Smooth muscle cell of the brain vasculature (primary cell): Measurements from ENCODE around the gene LITAF.
"Not testable (repeated sequence)": the region's sequence is repeated elsewhere in the genome, so short reads cannot be mapped to it uniquely, and the experiment has no call there.

Source experiments
- DNase-seq: peaks from one replicate; pipeline ENCODE4 v3.0.0-alpha.2; 2012; ENCODE audit warnings: low read depth, low spot score

The LITAF gene

GRCh38 chr16:11601425-11601824 lies 14.7 kb upstream of the LITAF start:
- no peak for DNase-seq

GRCh38 chr16:11599579-11599978 lies 12.9 kb upstream of the LITAF start:
- no peak for DNase-seq

- DNase-seq, result no peak
These were observed 10.7 kb upstream of the LITAF start for GRCh38 chr16:11597235-11598095.

- DNase-seq, result no peak
These were observed 10.0 kb upstream of the LITAF start for GRCh38 chr16:11596572-11597226.

- DNase-seq, result no peak
These were observed 6.9 kb upstream of the LITAF start for GRCh38 chr16:11593581-11593980.

GRCh38 chr16:11593076-11593475 lies 6.4 kb upstream of the LITAF start:
- not testable (repeated sequence) for DNase-seq

GRCh38 chr16:11591630-11592029 lies 4.9 kb upstream of the LITAF start:
- not testable (repeated sequence) for DNase-seq

- DNase-seq, result no peak
These were observed 2.5 kb upstream of the LITAF start for GRCh38 chr16:11589198-11589550.

GRCh38 chr16:11588321-11589197 lies 1.8 kb upstream of the LITAF start:
- DNase-seq, result no peak

- DNase-seq, result no peak
These were observed 1.0 kb upstream of the LITAF start for GRCh38 chr16:11587643-11588247.

- no peak for DNase-seq
These were observed 302 bp downstream of the LITAF start for GRCh38 chr16:11586378-11586855.

GRCh38 chr16:11585460-11586377 lies 1.0 kb downstream of the LITAF start:
- no peak for DNase-seq

- no peak for DNase-seq
These were observed 2.7 kb downstream of the LITAF start for GRCh38 chr16:11583889-11584565.

GRCh38 chr16:11583166-11583565 lies 3.6 kb downstream of the LITAF start:
- no peak for DNase-seq

- no peak for DNase-seq
These were observed 4.4 kb downstream of the LITAF start for GRCh38 chr16:11582157-11582814.

GRCh38 chr16:11581678-11582077 lies 5.0 kb downstream of the LITAF start:
- no peak for DNase-seq

- no peak for DNase-seq
These were observed 6.2 kb downstream of the LITAF start for GRCh38 chr16:11580451-11581086.

- not testable (repeated sequence) for DNase-seq
These were observed 9.4 kb downstream of the LITAF start for GRCh38 chr16:11577290-11577660.
